Sigmoid colon (tissue), 4 donors: Measurements from ENCODE around the gene ZDHHC11.
"Not testable (repeated sequence)": the region's sequence is repeated elsewhere in the genome, so short reads cannot be mapped to it uniquely, and the experiment has no call there.

Experiments
- EP300 ChIP-seq, 4 donors: sonication (generic); formaldehyde crosslinking; IDR thresholded peaks; one replicate each; pipeline ENCODE4 v1.6.1; 2017; ENCODE audit warnings: antibody characterized with exemption in 4 of 4
- POLR2A ChIP-seq, 2 donors: fragments of 450-650 bp; IDR thresholded peaks; one replicate each; pipeline ENCODE4 v1.6.1; 2016; ENCODE audit warnings: antibody characterized with exemption in 2 of 2, mild to moderate bottlenecking in 2 of 2, moderate library complexity in 2 of 2
- TF ChIP-seq, protein P1 (sequence below), 4 experiments: fragments of 450-650 bp in 3 of 4; fragments of 200-600 bp in 1 of 4; IDR thresholded peaks; one replicate each; pipeline ENCODE4 v1.5.1; 2016 to 2019; ENCODE audit warnings: antibody characterized with exemption in 4 of 4, mild to moderate bottlenecking in 3 of 4, moderate library complexity in 2 of 4

DNA sequence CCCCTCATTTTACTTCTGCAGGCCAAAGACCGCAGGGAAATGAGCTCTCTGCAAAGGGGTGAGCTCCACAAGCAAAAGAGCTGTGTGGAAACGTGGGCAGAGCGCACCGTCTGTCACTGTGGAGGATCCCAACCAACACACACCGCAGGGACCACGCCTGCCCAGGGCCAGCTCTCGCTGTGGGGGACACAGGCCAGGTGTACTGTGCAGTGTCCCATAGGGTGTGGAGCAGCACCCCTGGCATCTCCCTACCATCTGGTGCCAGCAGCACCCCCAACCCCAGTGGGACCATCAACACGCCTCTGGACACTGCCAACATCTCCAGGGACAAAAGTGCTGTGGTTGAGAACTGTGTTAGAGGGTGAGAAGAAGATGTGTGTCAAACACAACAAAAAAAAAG lies 27.9 kb upstream of the ZDHHC11 start:
- TF ChIP-seq, protein P1, sequence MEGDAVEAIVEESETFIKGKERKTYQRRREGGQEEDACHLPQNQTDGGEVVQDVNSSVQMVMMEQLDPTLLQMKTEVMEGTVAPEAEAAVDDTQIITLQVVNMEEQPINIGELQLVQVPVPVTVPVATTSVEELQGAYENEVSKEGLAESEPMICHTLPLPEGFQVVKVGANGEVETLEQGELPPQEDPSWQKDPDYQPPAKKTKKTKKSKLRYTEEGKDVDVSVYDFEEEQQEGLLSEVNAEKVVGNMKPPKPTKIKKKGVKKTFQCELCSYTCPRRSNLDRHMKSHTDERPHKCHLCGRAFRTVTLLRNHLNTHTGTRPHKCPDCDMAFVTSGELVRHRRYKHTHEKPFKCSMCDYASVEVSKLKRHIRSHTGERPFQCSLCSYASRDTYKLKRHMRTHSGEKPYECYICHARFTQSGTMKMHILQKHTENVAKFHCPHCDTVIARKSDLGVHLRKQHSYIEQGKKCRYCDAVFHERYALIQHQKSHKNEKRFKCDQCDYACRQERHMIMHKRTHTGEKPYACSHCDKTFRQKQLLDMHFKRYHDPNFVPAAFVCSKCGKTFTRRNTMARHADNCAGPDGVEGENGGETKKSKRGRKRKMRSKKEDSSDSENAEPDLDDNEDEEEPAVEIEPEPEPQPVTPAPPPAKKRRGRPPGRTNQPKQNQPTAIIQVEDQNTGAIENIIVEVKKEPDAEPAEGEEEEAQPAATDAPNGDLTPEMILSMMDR (IDR thresholded peaks at IDR 0.05): not testable (repeated sequence)
- not testable (repeated sequence) for TF ChIP-seq POLR2A, EP300 (IDR thresholded peaks at IDR 0.05)
